GM18870 (cell line): ENCODE results near the gene AR.

Experiments
- ATAC-seq: cut with Tn5 transposase; IDR thresholded peaks from one replicate; pipeline ENCODE4 v1.9.1; 2021; ENCODE audit warnings: moderate library complexity; ENCODE audit not compliant: unreplicated experiment

Gene AR

GRCh38 chrX:67563469-67564448, 19.9 kb downstream of the AR start:
- no peak for ATAC-seq

GRCh38 chrX:67564475-67564874, 20.7 kb downstream of the AR start:
- ATAC-seq, result no peak

- ATAC-seq, result no peak
Measured at GRCh38 chrX:67568769-67569168, 24.9 kb downstream of the AR start.

- ATAC-seq, result no peak
Measured at GRCh38 chrX:67570839-67571238, 27.0 kb downstream of the AR start.

GRCh38 chrX:67574696-67575095, 30.9 kb downstream of the AR start:
- no peak for ATAC-seq

- ATAC-seq, result no peak
Measured at GRCh38 chrX:67582436-67582835, 38.6 kb downstream of the AR start.

GRCh38 chrX:67583171-67583570, 39.4 kb downstream of the AR start:
- ATAC-seq, result no peak

- no peak for ATAC-seq
Measured at GRCh38 chrX:67585401-67585800, 41.6 kb downstream of the AR start.

GRCh38 chrX:67587946-67588624, 44.3 kb downstream of the AR start:
- no peak for ATAC-seq

- no peak for ATAC-seq
Measured at GRCh38 chrX:67596839-67597790, 53.3 kb downstream of the AR start.

- no peak for ATAC-seq
Measured at GRCh38 chrX:67599532-67599931, 55.7 kb downstream of the AR start.

GRCh38 chrX:67601771-67602170, 58.0 kb downstream of the AR start:
- ATAC-seq, result no peak

GRCh38 chrX:67604979-67605703, 61.3 kb downstream of the AR start:
- peak; percentile 83 for ATAC-seq

GRCh38 chrX:67607466-67607865, 63.6 kb downstream of the AR start:
- no peak for ATAC-seq

GRCh38 chrX:67610282-67610681, 66.5 kb downstream of the AR start:
- peak; percentile 70 for ATAC-seq

GRCh38 chrX:67612231-67612630, 68.4 kb downstream of the AR start:
- no peak for ATAC-seq

GRCh38 chrX:67613366-67613765, 69.5 kb downstream of the AR start:
- no peak for ATAC-seq

GRCh38 chrX:67613996-67614395, 70.2 kb downstream of the AR start:
- ATAC-seq, result no peak

GRCh38 chrX:67614423-67614822, 70.6 kb downstream of the AR start:
- no peak for ATAC-seq

GRCh38 chrX:67619253-67619652, 75.4 kb downstream of the AR start:
- peak; percentile 92 for ATAC-seq
